ENCODE data around the gene ACOXL.
"Not testable (repeated sequence)": the region's sequence is repeated elsewhere in the genome, so short reads cannot be mapped to it uniquely, and the experiment has no call there.

Gene ACOXL

GRCh38 chr2:111041398-111042202 is 309.2 kb downstream of the ACOXL start:
- DNase-seq (ENCODE audit: low read depth): no peak

- DNase-seq (ENCODE audit: low read depth): no peak
Measured at GRCh38 chr2:111042261-111042660, 309.9 kb downstream of the ACOXL start.

GRCh38 chr2:111042772-111043771 is 310.7 kb downstream of the ACOXL start:
- DNase-seq (ENCODE audit: low read depth): no peak

GRCh38 chr2:111044066-111044465 is 311.7 kb downstream of the ACOXL start:
- no peak for DNase-seq (ENCODE audit: low read depth)

GRCh38 chr2:111045236-111045635 is 312.9 kb downstream of the ACOXL start:
- not testable (repeated sequence) for DNase-seq (ENCODE audit: low read depth)

GRCh38 chr2:111045771-111046444 is 313.5 kb downstream of the ACOXL start:
- DNase-seq (ENCODE audit: low read depth): no peak

- no peak for DNase-seq (ENCODE audit: low read depth)
Measured at GRCh38 chr2:111046670-111047069, 314.3 kb downstream of the ACOXL start.

- no peak for DNase-seq (ENCODE audit: low read depth)
Measured at GRCh38 chr2:111048856-111049768, 316.7 kb downstream of the ACOXL start.

- DNase-seq (ENCODE audit: low read depth): no peak
Measured at GRCh38 chr2:111049792-111050640, 317.6 kb downstream of the ACOXL start.

GRCh38 chr2:111050701-111051376 is 318.5 kb downstream of the ACOXL start:
- DNase-seq (ENCODE audit: low read depth): no peak

- DNase-seq (ENCODE audit: low read depth): no peak
Measured at GRCh38 chr2:111052621-111053020, 320.2 kb downstream of the ACOXL start.

GRCh38 chr2:111053266-111053665 is 320.9 kb downstream of the ACOXL start:
- DNase-seq (ENCODE audit: low read depth): no peak

GRCh38 chr2:111053825-111054515 is 321.6 kb downstream of the ACOXL start:
- no peak for DNase-seq (ENCODE audit: low read depth)

- DNase-seq (ENCODE audit: low read depth): no peak
Measured at GRCh38 chr2:111054791-111055691, 322.7 kb downstream of the ACOXL start.

GRCh38 chr2:111055735-111056134 is 323.4 kb downstream of the ACOXL start:
- DNase-seq (ENCODE audit: low read depth): no peak

- DNase-seq (ENCODE audit: low read depth): no peak
Measured at GRCh38 chr2:111057045-111057444, 324.7 kb downstream of the ACOXL start.

GRCh38 chr2:111057721-111058120 is 325.3 kb downstream of the ACOXL start:
- no peak for DNase-seq (ENCODE audit: low read depth)

- DNase-seq (ENCODE audit: low read depth): no peak
Measured at GRCh38 chr2:111058264-111058663, 325.9 kb downstream of the ACOXL start.

All from fibroblast of the conjunctiva (primary cell).